ENCODE data around the gene PERP.
"Not testable (repeated sequence)": the region's sequence is repeated elsewhere in the genome, so short reads cannot be mapped to it uniquely, and the experiment has no call there.

PERP gene

GRCh38 chr6:138124096-138124495, 16.9 kb upstream of the PERP start:
- TF ChIP-seq CTCF (conservative IDR thresholded peaks at IDR 0.05) (no peak), ZFX (IDR thresholded peaks at IDR 0.05) (no peak)
- no peak overlapping the region for H3K27ac ChIP-seq

GRCh38 chr6:138119976-138120375, 12.8 kb upstream of the PERP start:
- TF ChIP-seq CTCF (conservative IDR thresholded peaks at IDR 0.05): no peak
- no peak overlapping the region for H3K27ac ChIP-seq

GRCh38 chr6:138119229-138119628, 12.0 kb upstream of the PERP start:
- not testable (repeated sequence) for H3K27ac ChIP-seq

GRCh38 chr6:138117376-138117914, 10.2 kb upstream of the PERP start:
- TF ChIP-seq ZFX (IDR thresholded peaks at IDR 0.05) (no peak), CTCF (conservative IDR thresholded peaks at IDR 0.05) (no peak)
- no peak overlapping the region for H3K27ac ChIP-seq

- no peak for TF ChIP-seq CTCF (conservative IDR thresholded peaks at IDR 0.05)
Measured at GRCh38 chr6:138116661-138116999, 9.4 kb upstream of the PERP start.

GRCh38 chr6:138115877-138116660, 8.8 kb upstream of the PERP start:
- peak overlapping the region; percentile 42 for H3K27ac ChIP-seq
- no peak for TF ChIP-seq ZFX (IDR thresholded peaks at IDR 0.05)
- peak; percentile 73 for TF ChIP-seq CTCF (conservative IDR thresholded peaks at IDR 0.05)

More at GRCh38 chr6:138116661-138116999, 9.4 kb upstream of the PERP start:
- no peak overlapping the region for H3K27ac ChIP-seq

- no peak for TF ChIP-seq CTCF (conservative IDR thresholded peaks at IDR 0.05)
- TF ChIP-seq ZFX (IDR thresholded peaks at IDR 0.05): no peak
- H3K27ac ChIP-seq: no peak overlapping the region
Measured at GRCh38 chr6:138115201-138115600, 8.0 kb upstream of the PERP start.

All from C4-2B (cell line).